Stimulated activated CD4-positive, alpha-beta T cell treated with anti-CD3 and anti-CD28 coated beads, Interleukin-12 subunit alpha, Interleukin-12 subunit beta, amount 100 ng/mL, for 4 hours (primary cell): Measurements from ENCODE around the gene TREML4.
"Not testable (repeated sequence)": the region's sequence is repeated elsewhere in the genome, so short reads cannot be mapped to it uniquely, and the experiment has no call there.

Experiments
- DNase-seq: peaks from one replicate; pipeline ENCODE4 v3.0.0-alpha.2; 2020

Gene TREML4

GRCh38 chr6:41228096-41228495, at the start of gene TREML4:
Gene TREML4 (plus strand): TSS chr6:41228349. CDS start chr6:41228428, 79 bp downstream.
- no peak for DNase-seq

- no peak for DNase-seq
Measured at GRCh38 chr6:41179163-41179562, 49.0 kb upstream of the TREML4 start.

GRCh38 chr6:41181566-41181965, 46.6 kb upstream of the TREML4 start:
- no peak for DNase-seq

GRCh38 chr6:41182069-41183034, 45.8 kb upstream of the TREML4 start:
- DNase-seq: peak; percentile 10

- DNase-seq: no peak
Measured at GRCh38 chr6:41184761-41185160, 43.4 kb upstream of the TREML4 start.

- no peak for DNase-seq
Measured at GRCh38 chr6:41186031-41186562, 42.1 kb upstream of the TREML4 start.

GRCh38 chr6:41187924-41188886, 39.9 kb upstream of the TREML4 start:
- DNase-seq: no peak

GRCh38 chr6:41189046-41189445, 39.1 kb upstream of the TREML4 start:
- DNase-seq: not testable (repeated sequence)

GRCh38 chr6:41189967-41190366, 38.2 kb upstream of the TREML4 start:
- DNase-seq: no peak

- DNase-seq: no peak
Measured at GRCh38 chr6:41190791-41191190, 37.4 kb upstream of the TREML4 start.

GRCh38 chr6:41191569-41191968, 36.6 kb upstream of the TREML4 start:
- peak; percentile 46 for DNase-seq

- DNase-seq: no peak
Measured at GRCh38 chr6:41193171-41193734, 34.9 kb upstream of the TREML4 start.

GRCh38 chr6:41193884-41194283, 34.3 kb upstream of the TREML4 start:
- no peak for DNase-seq

GRCh38 chr6:41194386-41194785, 33.8 kb upstream of the TREML4 start:
- DNase-seq: no peak

GRCh38 chr6:41197234-41197633, 30.9 kb upstream of the TREML4 start:
- no peak for DNase-seq

GRCh38 chr6:41199552-41200246, 28.4 kb upstream of the TREML4 start:
- no peak for DNase-seq

- peak; percentile 15 for DNase-seq
Measured at GRCh38 chr6:41200296-41200900, 27.8 kb upstream of the TREML4 start.

- DNase-seq: peak; percentile 10
Measured at GRCh38 chr6:41200901-41201763, 27.0 kb upstream of the TREML4 start, which contains the start of gene TREML2. Gene TREML2 (minus strand): TSS chr6:41201149. CDS start chr6:41201008, 141 bp downstream.

GRCh38 chr6:41201764-41202173, 26.4 kb upstream of the TREML4 start:
- no peak for DNase-seq

GRCh38 chr6:41204156-41204555, 24.0 kb upstream of the TREML4 start:
- DNase-seq: no peak
